T-cell (primary cell): ENCODE results near the gene ANAPC2. TPM values are rescaled to one million over a fixed set of nuclear protein-coding genes. Genes with fewer than 3 reads are reported as not detected.

Source experiments
- ATAC-seq, 4 experiments: fragments of 200-7000 bp in 3 of 4; fragments of 150-1000 bp in 1 of 4; cut with Tn5 transposase; replicated peaks in 1 of 4; 1 replicate in 3 of 4; 2 replicates in 1 of 4; pipeline ENCODE4 v1.10.0; 2021; ENCODE audit warnings: moderate library complexity in 3 of 4, mild to moderate bottlenecking in 2 of 4, moderate number of reproducible peaks in 1 of 4
- CTCF ChIA-PET, 2 donors: fragments of 300-600 bp; sonication (Branson Sonifier 250); formaldehyde crosslinking; loops; one replicate each; lab custom pipeline; 2022; ENCODE audit warnings: antibody characterized with exemption in 2 of 2; lab: Charles Lee
- POLR2A ChIA-PET, 2 donors: fragments of 300-600 bp; sonication (Branson Sonifier 250); formaldehyde crosslinking; loops; one replicate each; lab custom pipeline; 2022; ENCODE audit warnings: antibody characterized with exemption in 2 of 2; lab: Charles Lee
- DNase-seq, 35 experiments: peaks; one replicate each; pipeline versions ENCODE4 v3.0.0 to v3.0.0-alpha.2; 2013 to 2023
- H3K27ac ChIP-seq: one replicate; pipeline ENCODE4 v1.5.1; 2013; ENCODE audit warnings: low read length
- H3K27me3 ChIP-seq, 2 experiments: replicated peaks in 1 of 2; 1 replicate in 1 of 2; 2 replicates in 1 of 2; pipeline versions ENCODE4 v1.6.1 to v1.7.0; 2013; ENCODE audit warnings: low read length in 1 of 2, mixed read lengths in 1 of 2; ENCODE audit not compliant: control insufficient read depth in 2 of 2, insufficient read depth in 2 of 2; ENCODE audit errors: extremely low read depth in 1 of 2
- H3K36me3 ChIP-seq, 2 donors: 1 replicate in 1 of 2; 2 replicates in 1 of 2; pipeline versions ENCODE4 v1.6.1 to v1.7.0; 2013; ENCODE audit warnings: low read length in 1 of 2; ENCODE audit not compliant: control insufficient read depth in 2 of 2, insufficient read depth in 1 of 2; ENCODE audit errors: extremely low read depth in 1 of 2
- H3K4me1 ChIP-seq, 2 experiments: 1 replicate in 1 of 2; 2 replicates in 1 of 2; pipeline versions ENCODE4 v1.6.1 to v1.7.0; 2013; ENCODE audit warnings: low read length in 2 of 2, mixed read lengths in 1 of 2; ENCODE audit not compliant: insufficient read depth in 2 of 2, control insufficient read depth in 1 of 2; ENCODE audit errors: extremely low read depth in 1 of 2
- H3K4me3 ChIP-seq, 2 donors: 1 replicate in 1 of 2; 2 replicates in 1 of 2; pipeline versions ENCODE4 v1.5.1 to v1.7.0; 2013; ENCODE audit warnings: mild to moderate bottlenecking in 2 of 2, low read length in 1 of 2, moderate library complexity in 1 of 2; ENCODE audit not compliant: control insufficient read depth in 1 of 2; ENCODE audit errors: extremely low read depth in 1 of 2
- H3K9me3 ChIP-seq: 2 replicates; pipeline ENCODE4 v1.7.0; 2013
- H3K27ac Mint-ChIP-seq, 2 donors: one replicate each; pipeline ENCODE4 v1.8.0; 2020 to 2021; ENCODE audit warnings: mild to moderate bottlenecking in 2 of 2, mixed read lengths in 2 of 2
- H3K27me3 Mint-ChIP-seq, 2 donors: one replicate each; pipeline ENCODE4 v1.8.0; 2021 to 2022; ENCODE audit warnings: mixed read lengths in 2 of 2
- H3K36me3 Mint-ChIP-seq: one replicate; pipeline ENCODE4 v1.8.0; 2021; ENCODE audit warnings: mixed read lengths
- H3K4me1 Mint-ChIP-seq, 3 donors: one replicate each; pipeline ENCODE4 v1.8.0; 2020 to 2022; ENCODE audit warnings: mixed read lengths in 3 of 3, mild to moderate bottlenecking in 1 of 3
- H3K4me3 Mint-ChIP-seq, 3 donors: one replicate each; pipeline ENCODE4 v1.8.0; 2020 to 2022; ENCODE audit warnings: mild to moderate bottlenecking in 3 of 3, mixed read lengths in 3 of 3, moderate library complexity in 3 of 3
- H3K9me3 Mint-ChIP-seq, 3 donors: one replicate each; pipeline ENCODE4 v1.8.0; 2020 to 2022; ENCODE audit warnings: mixed read lengths in 3 of 3
- WGBS: methylation state at CpG from one replicate; pipeline ENCODE4 v1.1.5; 2013; ENCODE audit warnings: missing lambda C conversion rate; ENCODE audit not compliant: insufficient coverage; 5-methylcytosine and 5-hydroxymethylcytosine counted together
- total RNA-seq, 35 experiments: library from RNA in 6 of 35; stranded (reverse) in 6 of 35; fragments of 120-200 nt in 1 of 35; gene quantifications; one replicate each; pipeline versions ENCODE4 v1.2.1 to v1.2.4 and lab custom pipeline; 2013 to 2026

Gene ANAPC2
- total RNA-seq, 5 donors from 2014 or later (not counting 1 experiment from before 2014, with no cell fraction given): 133 to 142 (median 141) TPM

GRCh38 chr9:137234758-137235423 is 46.5 kb upstream of the ANAPC2 start:
- peaks cover 3 to 43% of the 10 kb centered on the region in 2 experiments for H3K4me1 ChIP-seq
- H3K27ac ChIP-seq: no peak overlapping the region
- no peak overlapping the region for H3K4me3 ChIP-seq
- H3K27me3 ChIP-seq: peaks cover 0 to 50% of the 10 kb centered on the region in 2 experiments
- no peaks in the 10 kb centered on the region for H3K36me3 Mint-ChIP-seq
- ATAC-seq (no peak), DNase-seq (no peak)
- H3K27me3 Mint-ChIP-seq: peaks cover 0 to 11% of the 10 kb centered on the region in 2 donors
- POLR2A ChIA-PET: interaction anchor here in 1 of 2 donors (0.6 kb wide), 1 partner anchor 34 kb away, joined by 3 read pairs; no protein-coding TSS in a partner anchor
- CTCF ChIA-PET: no interaction called here
- no peaks in the 10 kb centered on the region for H3K9me3 ChIP-seq
- 72% methylated on average over 11 of the region's 18 CpGs for WGBS
- H3K4me1 Mint-ChIP-seq: peaks cover 10 to 24% (median 16%) of the 10 kb centered on the region in 3 donors
- H3K36me3 ChIP-seq: peaks cover 0 to 3% of the 10 kb centered on the region in 2 donors
- H3K27ac Mint-ChIP-seq: no peak overlapping the region
- no peaks in the 10 kb centered on the region for H3K9me3 Mint-ChIP-seq
- no peak overlapping the region for H3K4me3 Mint-ChIP-seq

- Mint-ChIP-seq H3K9me3 (no peaks in the 10 kb centered on the region), H3K27ac (no peak overlapping the region), H3K36me3 (no peaks in the 10 kb centered on the region), H3K4me3 (no peak overlapping the region), H3K27me3 (peaks cover 0 to 14% of the 10 kb centered on the region in 2 donors), H3K4me1 (peaks cover 10 to 19% (median 12%) of the 10 kb centered on the region in 3 donors)
- ChIA-PET CTCF (no interaction called here), POLR2A (no interaction called here)
- Histone ChIP-seq H3K27ac (no peak overlapping the region), H3K36me3 (peaks cover 0 to 3% of the 10 kb centered on the region in 2 donors), H3K4me1 (peaks cover 3 to 36% of the 10 kb centered on the region in 2 experiments), H3K27me3 (peaks cover 0 to 57% of the 10 kb centered on the region in 2 experiments), H3K4me3 (no peak overlapping the region), H3K9me3 (no peaks in the 10 kb centered on the region)
- ATAC-seq: no peak
- WGBS: 75% methylated on average over 25 of the region's 40 CpGs
- no peak for DNase-seq
These were observed 45.8 kb upstream of the ANAPC2 start for GRCh38 chr9:137234055-137234697.

GRCh38 chr9:137233143-137233980 is 45.0 kb upstream of the ANAPC2 start:
- Mint-ChIP-seq H3K4me3 (no peak overlapping the region), H3K27me3 (peaks cover 0 to 14% of the 10 kb centered on the region in 2 donors), H3K9me3 (no peaks in the 10 kb centered on the region), H3K27ac (no peak overlapping the region), H3K4me1 (peaks cover 4 to 14% (median 6%) of the 10 kb centered on the region in 3 donors), H3K36me3 (no peaks in the 10 kb centered on the region)
- Histone ChIP-seq H3K4me3 (no peak overlapping the region), H3K27ac (no peak overlapping the region), H3K9me3 (no peaks in the 10 kb centered on the region), H3K4me1 (peaks cover 3 to 28% of the 10 kb centered on the region in 2 experiments), H3K36me3 (no peaks in the 10 kb centered on the region), H3K27me3 (peaks cover 0 to 65% of the 10 kb centered on the region in 2 experiments)
- no peak for ATAC-seq
- DNase-seq: no peak
- 82% methylated on average over 30 of the region's 40 CpGs for WGBS
- ChIA-PET CTCF (interaction anchor here in 1 of 2 donors (0.6 kb wide), 1 partner anchor 42 kb away, joined by 3 read pairs; no protein-coding TSS in a partner anchor), POLR2A (no interaction called here)

GRCh38 chr9:137232510-137232909 is 44.1 kb upstream of the ANAPC2 start:
- Mint-ChIP-seq H3K27ac (no peak overlapping the region), H3K9me3 (no peaks in the 10 kb centered on the region), H3K4me3 (no peak overlapping the region), H3K36me3 (no peaks in the 10 kb centered on the region), H3K4me1 (peaks cover 4 to 13% (median 4%) of the 10 kb centered on the region in 3 donors), H3K27me3 (peaks cover 3 to 16% of the 10 kb centered on the region in 2 donors)
- WGBS: 91% methylated on average over 24 of the region's 24 CpGs
- DNase-seq: no peak
- Histone ChIP-seq H3K4me3 (no peak overlapping the region), H3K27me3 (peaks cover 0 to 70% of the 10 kb centered on the region in 2 experiments), H3K36me3 (no peaks in the 10 kb centered on the region), H3K27ac (no peak overlapping the region), H3K4me1 (peaks cover 3 to 23% of the 10 kb centered on the region in 2 experiments), H3K9me3 (no peaks in the 10 kb centered on the region)
- ChIA-PET CTCF (interaction anchor here in 1 of 2 donors (0.6 kb wide), 1 partner anchor 41 kb away, joined by 3 read pairs; no protein-coding TSS in a partner anchor), POLR2A (no interaction called here)
- ATAC-seq: no peak

GRCh38 chr9:137232101-137232500 is 43.7 kb upstream of the ANAPC2 start:
- DNase-seq (no peak), ATAC-seq (no peak)
- H3K36me3 Mint-ChIP-seq: no peaks in the 10 kb centered on the region
- no peaks in the 10 kb centered on the region for H3K9me3 ChIP-seq
- H3K4me3 Mint-ChIP-seq: no peak overlapping the region
- H3K4me1 Mint-ChIP-seq: peaks cover 4 to 15% (median 6%) of the 10 kb centered on the region in 3 donors
- peaks cover 3 to 23% of the 10 kb centered on the region in 2 experiments for H3K4me1 ChIP-seq
- 82% methylated on average over 9 of the region's 10 CpGs for WGBS
- no peak overlapping the region for H3K27ac ChIP-seq
- no peaks in the 10 kb centered on the region for H3K9me3 Mint-ChIP-seq
- POLR2A ChIA-PET: no interaction called here
- H3K27ac Mint-ChIP-seq: no peak overlapping the region
- no peak overlapping the region for H3K4me3 ChIP-seq
- peaks cover 4 to 17% of the 10 kb centered on the region in 2 donors for H3K27me3 Mint-ChIP-seq
- H3K27me3 ChIP-seq: peaks cover 0 to 74% of the 10 kb centered on the region in 2 experiments
- CTCF ChIA-PET: no interaction called here
- no peaks in the 10 kb centered on the region for H3K36me3 ChIP-seq
